ENCODE measurements around the gene CLGN. TPM values are rescaled to one million over a fixed set of nuclear protein-coding genes. Genes with fewer than 3 reads are reported as not detected.

Gene CLGN
- total and polyA plus RNA-seq, 12 donors, result 0.29 to 9.0 (median 1.8) TPM; not detected in 1

DNA sequence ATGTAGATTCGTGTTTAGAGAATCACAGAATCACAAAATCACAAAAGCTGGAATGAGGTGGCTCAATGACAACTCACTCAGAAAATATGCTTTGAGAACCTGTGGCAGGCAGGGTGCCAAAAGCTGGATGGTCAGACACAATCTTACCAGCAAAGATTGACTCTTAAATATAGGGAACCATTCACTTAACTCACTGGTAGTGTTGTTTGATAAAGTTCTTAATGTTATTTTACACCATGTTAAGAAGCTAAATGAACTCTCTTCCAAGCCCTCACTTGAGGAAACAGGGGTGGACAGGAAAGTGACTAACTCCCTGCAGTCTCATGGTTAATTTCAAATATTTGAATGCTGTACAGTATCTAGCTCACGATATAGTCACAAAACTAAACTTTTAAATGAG lies 59.7 kb downstream of the CLGN start:
- Histone ChIP-seq H3K36me3 (replicated peaks in 1 of 2) (no peaks in the 10 kb centered on the region), H3K27ac (no peak overlapping the region), H3K9me3 (replicated peaks in 1 of 3) (no peaks in the 10 kb centered on the region), H3K4me1 (replicated peaks in 1 of 2) (peaks cover 0 to 5% of the 10 kb centered on the region in 2 donors), H3K4me3 (no peak overlapping the region), H3K27me3 (no peaks in the 10 kb centered on the region)
- DNase-seq, result no peak
- 44 to 52% (median 49%) methylated on average over 2 of the region's 2 CpGs for WGBS, 4 donors
- intact Hi-C loops (cut with DNase I), result loop anchor here in 1 of 2 donors (10.0 kb wide), 2 partner anchors 237 to 487 kb away; no protein-coding TSS in a partner anchor
- TF ChIP-seq POLR2A (IDR thresholded peaks at IDR 0.05) (no peak), CTCF (IDR thresholded peaks at IDR 0.05) (no peak)

DNA sequence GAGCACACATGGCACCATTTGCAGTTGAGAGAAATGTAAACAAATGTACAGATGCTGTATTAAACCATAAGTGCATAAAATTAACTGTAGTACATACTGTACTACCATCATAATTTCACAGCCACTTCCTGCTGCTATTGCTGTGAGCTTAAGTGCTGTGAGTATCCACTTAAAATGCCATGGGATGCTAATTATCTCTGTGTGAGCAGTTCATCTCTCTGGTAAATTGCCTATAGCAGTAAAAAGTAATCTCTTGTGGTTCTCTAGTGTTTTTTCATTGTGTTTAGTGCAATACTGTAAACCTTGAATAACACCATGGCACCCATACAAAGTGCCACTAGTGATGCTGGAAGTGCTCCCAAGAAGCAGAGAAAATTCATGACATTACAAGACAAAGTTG lies 63.9 kb downstream of the CLGN start:
- no peaks in the 10 kb centered on the region for H3K27me3 ChIP-seq
- no peak overlapping the region for H3K4me3 ChIP-seq
- no peak for DNase-seq
- no peaks in the 10 kb centered on the region for H3K9me3 ChIP-seq (replicated peaks in 1 of 3)
- intact Hi-C loops (cut with DNase I), result loop anchor here (5.0 to 10.0 kb wide), 3 partner anchors 241 to 491 kb away; no protein-coding TSS in a partner anchor
- H3K4me1 ChIP-seq (replicated peaks in 1 of 2), result no peaks in the 10 kb centered on the region
- no peak for TF ChIP-seq CTCF (IDR thresholded peaks at IDR 0.05)
- TF ChIP-seq POLR2A (IDR thresholded peaks at IDR 0.05), result no peak
- H3K27ac ChIP-seq, result no peak overlapping the region
- H3K36me3 ChIP-seq (replicated peaks in 1 of 2), result no peaks in the 10 kb centered on the region

DNA sequence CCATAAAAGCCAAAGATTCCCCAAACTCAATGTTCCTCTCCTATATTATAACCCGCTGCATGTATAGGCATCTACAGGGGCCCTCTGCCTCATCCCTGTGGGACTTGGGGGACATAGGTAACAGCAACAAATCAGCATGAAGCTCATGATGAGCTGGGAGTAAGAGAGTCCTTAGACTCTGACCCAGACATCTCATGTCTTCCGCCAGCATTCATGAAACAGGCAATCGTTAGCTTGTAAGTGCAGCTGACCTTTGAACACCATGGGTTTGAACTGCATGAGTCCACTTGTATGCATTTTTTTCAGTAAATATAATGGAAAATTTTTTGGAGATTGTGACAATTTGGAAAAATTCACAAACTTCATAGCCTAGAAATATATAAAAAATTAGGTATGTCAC lies 64.4 kb downstream of the CLGN start:
- Histone ChIP-seq H3K4me3 (no peak overlapping the region), H3K27ac (no peak overlapping the region), H3K4me1 (replicated peaks in 1 of 2) (no peaks in the 10 kb centered on the region), H3K36me3 (replicated peaks in 1 of 2) (no peaks in the 10 kb centered on the region), H3K27me3 (no peaks in the 10 kb centered on the region), H3K9me3 (replicated peaks in 1 of 3) (no peaks in the 10 kb centered on the region)
- no peak for DNase-seq
- intact Hi-C loops (cut with DNase I), result loop anchor here (5.0 to 10.0 kb wide), 3 partner anchors 242 to 492 kb away; no protein-coding TSS in a partner anchor
- TF ChIP-seq CTCF (IDR thresholded peaks at IDR 0.05) (no peak), POLR2A (IDR thresholded peaks at IDR 0.05) (no peak)
- WGBS, 4 donors, result 90 to 97% (median 93%) methylated on average over 3 of the region's 3 CpGs

GRCh38 chr4:140361099-140361498 lies 66.3 kb downstream of the CLGN start:
- DNase-seq, result no peak
- H3K36me3 ChIP-seq (replicated peaks in 1 of 2), result no peaks in the 10 kb centered on the region
- 84 to 93% (median 88%) methylated on average over 4 of the region's 4 CpGs for WGBS, 4 donors
- no peaks in the 10 kb centered on the region for H3K4me1 ChIP-seq (replicated peaks in 1 of 2)
- H3K27ac ChIP-seq, result no peak overlapping the region
- TF ChIP-seq POLR2A (IDR thresholded peaks at IDR 0.05) (no peak), CTCF (IDR thresholded peaks at IDR 0.05) (no peak)
- no peaks in the 10 kb centered on the region for H3K9me3 ChIP-seq (replicated peaks in 1 of 3)
- H3K4me3 ChIP-seq, result no peak overlapping the region
- no peaks in the 10 kb centered on the region for H3K27me3 ChIP-seq
- intact Hi-C loops (cut with DNase I), result loop anchor here (5.0 to 10.0 kb wide), 3 partner anchors 244 to 494 kb away; no protein-coding TSS in a partner anchor

Measured in adrenal gland (tissue), 12 donors.